Nephron (organoid): ENCODE results near the gene GRPEL1.
A peak's percentile ranks its signal among the peaks of the same experiment; 100 is the strongest.

ENCODE experiments used
- H3K27ac Mint-ChIP-seq, 3 experiments: 2 replicates each; pipeline ENCODE4 v1.8.0; 2020; ENCODE audit warnings: mixed read lengths in 3 of 3, mild to moderate bottlenecking in 2 of 3, moderate library complexity in 1 of 3
- H3K27me3 Mint-ChIP-seq: 2 replicates; pipeline ENCODE4 v1.8.0; 2021; ENCODE audit warnings: low read depth, mild to moderate bottlenecking, moderate library complexity, mixed read lengths
- H3K36me3 Mint-ChIP-seq: 2 replicates; pipeline ENCODE4 v1.8.0; 2020; ENCODE audit warnings: low read depth, mixed read lengths
- H3K4me1 Mint-ChIP-seq: 2 replicates; pipeline ENCODE4 v1.8.0; 2020; ENCODE audit warnings: mixed read lengths
- H3K4me3 Mint-ChIP-seq, 3 experiments: 2 replicates each; pipeline ENCODE4 v1.8.0; 2020; ENCODE audit warnings: mild to moderate bottlenecking in 3 of 3, mixed read lengths in 3 of 3, moderate library complexity in 2 of 3
- H3K9me3 Mint-ChIP-seq: 2 replicates; pipeline ENCODE4 v1.8.0; 2020; ENCODE audit warnings: mixed read lengths
- CTCF ChIP-seq, 3 experiments: fragments of 200-600 bp; sonication (generic); IDR thresholded peaks; one replicate each; pipeline ENCODE4 v1.5.0; 2021; ENCODE audit warnings: antibody characterized with exemption in 3 of 3; ENCODE audit not compliant: unreplicated experiment in 3 of 3

GRPEL1 gene

GRCh38 chr4:7096236-7096635 lies 28.4 kb upstream of the GRPEL1 start:
- no peak overlapping the region for H3K27ac Mint-ChIP-seq
- no peak for TF ChIP-seq CTCF (IDR thresholded peaks at IDR 0.05; ENCODE audit: unreplicated experiment in 3 of 3)
- H3K4me3 Mint-ChIP-seq = no peak overlapping the region
- no peaks in the 10 kb centered on the region for H3K36me3 Mint-ChIP-seq
- peaks cover 16% of the 10 kb centered on the region for H3K27me3 Mint-ChIP-seq
- peaks cover 5% of the 10 kb centered on the region for H3K4me1 Mint-ChIP-seq
- peaks cover 3% of the 10 kb centered on the region for H3K9me3 Mint-ChIP-seq

GRCh38 chr4:7095611-7096155 lies 27.8 kb upstream of the GRPEL1 start:
- no peak overlapping the region for H3K4me3 Mint-ChIP-seq
- peaks cover 5% of the 10 kb centered on the region for H3K4me1 Mint-ChIP-seq
- peaks cover 16% of the 10 kb centered on the region for H3K27me3 Mint-ChIP-seq
- peaks cover 3% of the 10 kb centered on the region for H3K9me3 Mint-ChIP-seq
- no peak overlapping the region for H3K27ac Mint-ChIP-seq
- H3K36me3 Mint-ChIP-seq = no peaks in the 10 kb centered on the region
- TF ChIP-seq CTCF (IDR thresholded peaks at IDR 0.05; ENCODE audit: unreplicated experiment in 3 of 3) = no peak

GRCh38 chr4:7094916-7095315 lies 27.1 kb upstream of the GRPEL1 start:
- H3K4me3 Mint-ChIP-seq = no peak overlapping the region
- H3K4me1 Mint-ChIP-seq = peaks cover 9% of the 10 kb centered on the region
- no peak overlapping the region for H3K27ac Mint-ChIP-seq
- H3K36me3 Mint-ChIP-seq = no peaks in the 10 kb centered on the region
- H3K27me3 Mint-ChIP-seq = peaks cover 16% of the 10 kb centered on the region
- peaks cover 3% of the 10 kb centered on the region for H3K9me3 Mint-ChIP-seq
- no peak for TF ChIP-seq CTCF (IDR thresholded peaks at IDR 0.05; ENCODE audit: unreplicated experiment in 3 of 3)

DNA sequence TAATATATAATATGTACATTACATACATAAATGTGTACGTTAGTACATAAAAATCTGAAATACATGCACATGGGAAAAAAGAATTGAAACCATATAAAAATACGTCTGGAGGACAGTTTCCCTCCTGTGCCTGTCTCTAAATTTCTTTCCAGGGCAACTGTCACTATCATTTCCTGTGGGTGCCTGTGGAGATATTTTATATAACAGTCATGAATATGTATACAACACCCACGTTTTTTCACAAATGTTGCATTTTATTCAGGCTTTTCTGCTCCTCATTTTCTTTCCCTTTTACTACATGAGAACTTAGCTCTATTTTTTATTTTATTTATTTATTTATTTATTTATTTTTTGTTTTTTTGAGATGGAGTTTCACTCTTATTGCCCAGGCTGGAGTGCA lies 24.2 kb upstream of the GRPEL1 start:
- peaks cover 22% of the 10 kb centered on the region for H3K4me1 Mint-ChIP-seq
- H3K9me3 Mint-ChIP-seq = peaks cover 3% of the 10 kb centered on the region
- TF ChIP-seq CTCF (IDR thresholded peaks at IDR 0.05; ENCODE audit: unreplicated experiment in 3 of 3) = no peak
- H3K27ac Mint-ChIP-seq = no peak overlapping the region
- H3K4me3 Mint-ChIP-seq = no peak overlapping the region
- H3K36me3 Mint-ChIP-seq = no peaks in the 10 kb centered on the region
- H3K27me3 Mint-ChIP-seq = peaks cover 9% of the 10 kb centered on the region

GRCh38 chr4:7089213-7089986 lies 21.5 kb upstream of the GRPEL1 start:
- Mint-ChIP-seq H3K9me3 (peaks cover 12% of the 10 kb centered on the region), H3K27me3 (peaks cover 9% of the 10 kb centered on the region), H3K36me3 (no peaks in the 10 kb centered on the region), H3K4me1 (peaks cover 22% of the 10 kb centered on the region), H3K27ac (peak overlapping the region; percentile 36 to 79 (median 70)), H3K4me3 (no peak overlapping the region)
- no peak for TF ChIP-seq CTCF (IDR thresholded peaks at IDR 0.05; ENCODE audit: unreplicated experiment in 3 of 3)

GRCh38 chr4:7087036-7087435 lies 19.2 kb upstream of the GRPEL1 start:
- H3K4me1 Mint-ChIP-seq = peaks cover 16% of the 10 kb centered on the region
- TF ChIP-seq CTCF (IDR thresholded peaks at IDR 0.05; ENCODE audit: unreplicated experiment in 3 of 3) = no peak
- H3K36me3 Mint-ChIP-seq = no peaks in the 10 kb centered on the region
- H3K9me3 Mint-ChIP-seq = peaks cover 9% of the 10 kb centered on the region
- no peak overlapping the region for H3K27ac Mint-ChIP-seq
- peaks cover 5% of the 10 kb centered on the region for H3K27me3 Mint-ChIP-seq
- no peak overlapping the region for H3K4me3 Mint-ChIP-seq
